ENCODE results near the gene PHOSPHO1.

DNA sequence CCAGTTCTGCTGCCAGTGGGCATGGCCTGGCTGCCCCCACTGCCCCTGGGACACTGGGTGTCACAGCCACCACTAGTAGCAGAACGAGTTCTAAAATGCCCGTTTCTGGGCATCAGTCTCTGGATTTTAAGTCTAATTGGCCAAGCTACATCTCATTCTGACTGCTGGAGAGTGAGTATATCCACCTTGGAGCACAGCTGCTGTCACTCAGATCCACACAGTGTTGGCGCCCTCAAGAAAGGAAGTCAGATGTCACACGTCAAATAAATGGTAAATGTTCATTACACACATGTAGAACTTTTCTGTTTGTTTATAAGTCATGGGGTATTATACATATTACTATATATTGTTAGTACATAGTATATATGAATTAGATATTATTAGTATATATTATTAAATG is 39.7 kb downstream of the PHOSPHO1 start:
- TF ChIP-seq, protein P1, sequence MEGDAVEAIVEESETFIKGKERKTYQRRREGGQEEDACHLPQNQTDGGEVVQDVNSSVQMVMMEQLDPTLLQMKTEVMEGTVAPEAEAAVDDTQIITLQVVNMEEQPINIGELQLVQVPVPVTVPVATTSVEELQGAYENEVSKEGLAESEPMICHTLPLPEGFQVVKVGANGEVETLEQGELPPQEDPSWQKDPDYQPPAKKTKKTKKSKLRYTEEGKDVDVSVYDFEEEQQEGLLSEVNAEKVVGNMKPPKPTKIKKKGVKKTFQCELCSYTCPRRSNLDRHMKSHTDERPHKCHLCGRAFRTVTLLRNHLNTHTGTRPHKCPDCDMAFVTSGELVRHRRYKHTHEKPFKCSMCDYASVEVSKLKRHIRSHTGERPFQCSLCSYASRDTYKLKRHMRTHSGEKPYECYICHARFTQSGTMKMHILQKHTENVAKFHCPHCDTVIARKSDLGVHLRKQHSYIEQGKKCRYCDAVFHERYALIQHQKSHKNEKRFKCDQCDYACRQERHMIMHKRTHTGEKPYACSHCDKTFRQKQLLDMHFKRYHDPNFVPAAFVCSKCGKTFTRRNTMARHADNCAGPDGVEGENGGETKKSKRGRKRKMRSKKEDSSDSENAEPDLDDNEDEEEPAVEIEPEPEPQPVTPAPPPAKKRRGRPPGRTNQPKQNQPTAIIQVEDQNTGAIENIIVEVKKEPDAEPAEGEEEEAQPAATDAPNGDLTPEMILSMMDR (IDR thresholded peaks at IDR 0.05): no peak
- TF ChIP-seq POLR2A (IDR thresholded peaks at IDR 0.05; ENCODE audit: low read depth) (no peak), POLR2AphosphoS5 (IDR thresholded peaks at IDR 0.05) (no peak), EP300 (IDR thresholded peaks at IDR 0.05) (no peak)

All from esophagus muscularis mucosa (tissue), 4 donors.